Gastroesophageal sphincter (tissue), 4 donors: Measurements from ENCODE around the gene ANKH. TPM values are rescaled to one million over a fixed set of nuclear protein-coding genes. Genes with fewer than 3 reads are reported as not detected.

ENCODE experiments used
- ATAC-seq: fragments of 150-250 bp; one replicate; pipeline ENCODE4 v1.9.1; 2016; ENCODE audit warnings: mild to moderate bottlenecking, moderate library complexity
- H3K27ac ChIP-seq, 4 donors: fragments of 200-600 bp; sonication (generic) in 3 of 4; 1 replicate in 3 of 4; 2 replicates in 1 of 4; pipeline ENCODE4 v1.5.1; 2016 to 2019
- H3K27me3 ChIP-seq: fragments of 200-600 bp; sonication (generic); one replicate; pipeline ENCODE4 v1.5.1; 2019
- H3K36me3 ChIP-seq, 2 donors: fragments of 200-600 bp; sonication (generic); one replicate each; pipeline ENCODE4 v1.5.1; 2019; ENCODE audit warnings: control low read depth in 1 of 2
- H3K4me1 ChIP-seq, 3 donors: fragments of 200-600 bp; sonication (generic); 1 replicate in 2 of 3; 2 replicates in 1 of 3; pipeline ENCODE4 v1.5.1; 2016 to 2019; ENCODE audit warnings: control low read depth in 2 of 3
- H3K4me3 ChIP-seq, 2 donors: fragments of 200-600 bp; sonication (generic); one replicate each; pipeline ENCODE4 v1.5.1; 2019; ENCODE audit warnings: mild to moderate bottlenecking in 1 of 2, moderate library complexity in 1 of 2
- H3K9me3 ChIP-seq, 3 donors: fragments of 200-600 bp; sonication (generic); one replicate each; pipeline ENCODE4 v1.5.1; 2017 to 2019; ENCODE audit warnings: control low read depth in 2 of 3
- EP300 ChIP-seq: sonication (generic); formaldehyde crosslinking; IDR thresholded peaks from one replicate; pipeline ENCODE4 v1.6.1; 2017; ENCODE audit warnings: antibody characterized with exemption, mild to moderate bottlenecking
- POLR2A ChIP-seq, 2 donors: fragments of 450-650 bp; IDR thresholded peaks; one replicate each; pipeline ENCODE4 v1.6.1; 2017; ENCODE audit warnings: antibody characterized with exemption in 2 of 2, mild to moderate bottlenecking in 2 of 2, moderate library complexity in 1 of 2
- POLR2AphosphoS5 ChIP-seq: sonication (generic); formaldehyde crosslinking; IDR thresholded peaks from one replicate; pipeline ENCODE4 v1.6.1; 2017; ENCODE audit warnings: antibody characterized with exemption
- WGBS, 2 donors: methylation state at CpG; one replicate each; pipeline ENCODE4 v1.1.5; 2018; ENCODE audit warnings: low coverage in 1 of 2; 5-methylcytosine and 5-hydroxymethylcytosine counted together
- total RNA-seq, 4 donors: library from RNA; depleted of rRNA; stranded (reverse); fragments of >200 nt; gene quantifications; one replicate each; pipeline ENCODE4 v1.1.0, GENCODE V29; 2016
- TF ChIP-seq, protein P1 (sequence below), 4 experiments: fragments of 200-600 bp in 2 of 4; fragments of 450-650 bp in 2 of 4; sonication (generic) in 1 of 4; IDR thresholded peaks; one replicate each; pipeline ENCODE4 v1.5.1; 2017 to 2019; ENCODE audit warnings: antibody characterized with exemption in 4 of 4, mild to moderate bottlenecking in 2 of 4, moderate library complexity in 2 of 4

The ANKH gene
- total RNA-seq, 4 donors from 2014 or later: 30.0 to 45.2 (median 36.0) TPM

DNA sequence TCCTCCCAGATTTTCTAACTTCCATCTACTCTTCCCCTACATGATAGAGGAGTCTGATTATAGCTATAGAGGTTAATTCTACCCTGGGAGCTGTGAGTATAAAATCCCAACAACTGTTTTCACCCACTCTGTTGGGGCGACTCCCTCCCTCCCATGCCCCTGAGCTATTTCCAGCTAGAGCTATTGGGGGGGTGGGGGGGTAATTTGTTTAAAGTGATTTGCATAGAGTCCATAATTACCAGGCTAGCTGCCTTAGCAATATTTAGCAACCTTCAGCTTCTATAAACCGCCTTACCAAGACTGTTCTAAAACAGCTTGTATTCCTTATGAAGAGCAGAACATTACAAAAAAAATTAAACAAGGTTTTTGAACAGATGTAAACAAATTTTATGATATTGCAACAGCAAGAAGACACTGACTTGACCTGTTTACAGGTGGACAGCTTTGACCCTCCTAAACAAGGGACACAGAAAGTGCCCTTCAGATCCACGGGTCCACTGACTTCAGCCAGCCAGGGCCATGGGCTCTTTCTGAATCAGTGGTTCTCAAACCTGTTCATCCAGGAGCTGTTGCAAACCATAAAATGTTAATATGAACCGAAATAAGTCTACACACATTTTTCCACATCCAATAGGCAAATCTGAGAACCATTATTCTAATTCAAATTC is 108.9 kb downstream of the ANKH start:
- 89 to 98% methylated on average over 4 of the region's 4 CpGs for WGBS, 2 donors
- TF ChIP-seq POLR2AphosphoS5: no peak
- TF ChIP-seq, protein P1, sequence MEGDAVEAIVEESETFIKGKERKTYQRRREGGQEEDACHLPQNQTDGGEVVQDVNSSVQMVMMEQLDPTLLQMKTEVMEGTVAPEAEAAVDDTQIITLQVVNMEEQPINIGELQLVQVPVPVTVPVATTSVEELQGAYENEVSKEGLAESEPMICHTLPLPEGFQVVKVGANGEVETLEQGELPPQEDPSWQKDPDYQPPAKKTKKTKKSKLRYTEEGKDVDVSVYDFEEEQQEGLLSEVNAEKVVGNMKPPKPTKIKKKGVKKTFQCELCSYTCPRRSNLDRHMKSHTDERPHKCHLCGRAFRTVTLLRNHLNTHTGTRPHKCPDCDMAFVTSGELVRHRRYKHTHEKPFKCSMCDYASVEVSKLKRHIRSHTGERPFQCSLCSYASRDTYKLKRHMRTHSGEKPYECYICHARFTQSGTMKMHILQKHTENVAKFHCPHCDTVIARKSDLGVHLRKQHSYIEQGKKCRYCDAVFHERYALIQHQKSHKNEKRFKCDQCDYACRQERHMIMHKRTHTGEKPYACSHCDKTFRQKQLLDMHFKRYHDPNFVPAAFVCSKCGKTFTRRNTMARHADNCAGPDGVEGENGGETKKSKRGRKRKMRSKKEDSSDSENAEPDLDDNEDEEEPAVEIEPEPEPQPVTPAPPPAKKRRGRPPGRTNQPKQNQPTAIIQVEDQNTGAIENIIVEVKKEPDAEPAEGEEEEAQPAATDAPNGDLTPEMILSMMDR (IDR thresholded peaks at IDR 0.05): no peak
- no peak for TF ChIP-seq EP300
- no peak for TF ChIP-seq POLR2A (IDR thresholded peaks at IDR 0.05)
- H3K27me3 ChIP-seq: no peaks in the 10 kb centered on the region
- no peak for ATAC-seq
- no peak overlapping the region for H3K27ac ChIP-seq
- no peaks in the 10 kb centered on the region for H3K4me1 ChIP-seq
- H3K36me3 ChIP-seq: peaks cover 0 to 20% of the 10 kb centered on the region in 2 donors
- H3K4me3 ChIP-seq: no peak overlapping the region
- H3K9me3 ChIP-seq: no peaks in the 10 kb centered on the region

DNA sequence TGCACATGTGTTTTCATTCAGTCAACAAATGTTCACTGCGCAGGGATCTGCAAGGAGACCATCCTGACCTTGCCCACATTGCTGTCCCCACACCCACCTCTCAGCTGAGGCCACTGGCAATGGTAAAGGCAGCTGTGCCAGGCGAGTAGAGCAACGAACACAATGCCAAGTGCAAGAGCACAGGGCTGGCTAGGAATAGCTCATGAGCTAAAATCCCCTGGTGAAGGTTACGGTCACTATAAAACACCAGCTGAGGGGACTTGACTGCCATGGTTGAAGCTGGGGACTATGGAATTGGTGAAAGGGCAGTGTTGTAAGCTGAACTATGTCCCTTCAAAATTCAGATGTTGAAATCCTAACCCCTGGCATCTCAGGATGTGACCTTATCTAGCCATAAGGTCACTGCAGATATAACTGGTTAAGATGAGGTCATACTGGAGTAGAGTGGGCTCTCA is 111.0 kb downstream of the ANKH start:
- TF ChIP-seq EP300 (no peak), POLR2A (IDR thresholded peaks at IDR 0.05) (no peak), POLR2AphosphoS5 (no peak)
- TF ChIP-seq, protein P1 (IDR thresholded peaks at IDR 0.05): no peak
- 69 to 88% methylated on average over 4 of the region's 4 CpGs for WGBS, 2 donors
- H3K4me1 ChIP-seq: no peaks in the 10 kb centered on the region
- peaks cover 0 to 20% of the 10 kb centered on the region in 2 donors for H3K36me3 ChIP-seq
- no peak for ATAC-seq
- H3K4me3 ChIP-seq: no peak overlapping the region
- no peak overlapping the region for H3K27ac ChIP-seq
- H3K9me3 ChIP-seq: no peaks in the 10 kb centered on the region
- H3K27me3 ChIP-seq: no peaks in the 10 kb centered on the region

DNA sequence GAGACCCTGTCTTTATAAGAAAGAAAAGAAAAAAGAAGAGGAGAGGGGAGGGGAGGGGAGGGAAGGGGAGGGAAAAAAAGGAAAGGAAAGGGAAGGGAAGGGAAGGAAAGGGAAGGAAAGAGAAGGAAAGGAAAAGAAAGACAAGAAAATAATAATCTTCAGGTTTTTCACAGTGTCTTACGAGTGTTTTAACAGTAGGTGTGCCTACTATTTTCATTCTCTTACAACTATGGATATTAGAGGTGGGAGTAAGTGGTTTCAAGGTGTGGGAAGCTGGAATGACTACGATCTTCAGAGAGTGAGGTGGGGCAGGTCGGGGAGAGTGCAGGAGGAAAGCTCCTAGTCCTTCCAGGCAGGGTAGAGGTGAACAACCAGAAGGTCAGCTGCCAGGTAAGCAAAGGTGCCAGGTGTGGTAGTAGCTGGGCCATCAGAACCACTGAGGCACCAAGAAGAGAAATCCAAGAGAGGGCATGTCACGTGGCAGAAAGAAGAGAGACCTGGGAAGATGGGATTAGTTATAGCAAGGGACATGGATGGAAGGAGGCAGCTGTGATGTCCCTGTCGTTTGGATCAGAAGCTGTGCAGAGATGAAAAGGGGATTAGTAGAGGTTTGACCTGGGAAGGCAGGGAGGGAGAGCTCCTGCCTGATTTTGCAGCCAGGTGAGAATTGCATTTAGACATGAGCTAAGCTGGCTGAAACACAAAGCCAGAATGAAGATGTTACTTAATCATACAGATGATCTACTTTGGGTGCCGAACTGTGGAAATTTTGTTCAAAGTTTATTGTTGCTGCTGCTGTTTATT is 111.6 kb downstream of the ANKH start:
- Histone ChIP-seq H3K4me3 (no peak overlapping the region), H3K36me3 (peaks cover 0 to 22% of the 10 kb centered on the region in 2 donors), H3K9me3 (no peaks in the 10 kb centered on the region), H3K27me3 (no peaks in the 10 kb centered on the region), H3K27ac (no peak overlapping the region), H3K4me1 (no peaks in the 10 kb centered on the region)
- no peak for ATAC-seq
- no peak for TF ChIP-seq POLR2A (IDR thresholded peaks at IDR 0.05)
- TF ChIP-seq EP300: no peak
- no peak for TF ChIP-seq POLR2AphosphoS5
- TF ChIP-seq, protein P1 (IDR thresholded peaks at IDR 0.05): no peak
- WGBS, 2 donors: 72 to 79% methylated on average over 5 to 6 of the region's 6 CpGs

DNA sequence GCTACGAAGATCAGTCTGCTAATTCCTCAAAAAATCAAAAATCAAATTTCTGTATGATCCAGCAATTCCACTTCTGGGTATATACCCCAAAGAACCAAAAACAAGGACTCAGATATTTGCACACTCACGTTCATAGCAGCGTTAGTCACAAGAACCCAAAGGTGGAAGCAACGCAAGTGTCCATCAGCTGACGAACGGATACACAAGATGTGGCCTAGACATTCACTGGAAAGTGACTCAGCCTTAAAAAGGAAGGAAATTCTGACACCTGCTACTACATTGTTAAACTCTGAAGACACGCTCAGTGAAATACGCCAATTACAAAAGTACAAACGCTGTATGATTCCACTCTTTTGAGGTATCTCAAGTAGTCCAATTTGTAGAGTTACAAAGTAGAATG is 113.7 kb downstream of the ANKH start:
- ATAC-seq: no peak
- Histone ChIP-seq H3K27ac (no peak overlapping the region), H3K4me3 (no peak overlapping the region), H3K27me3 (no peaks in the 10 kb centered on the region), H3K36me3 (peaks cover 0 to 20% of the 10 kb centered on the region in 2 donors), H3K9me3 (no peaks in the 10 kb centered on the region), H3K4me1 (peaks cover 0 to 17% (median 0%) of the 10 kb centered on the region in 3 donors)
- WGBS, 2 donors: 79 to 91% methylated on average over 9 of the region's 9 CpGs
- TF ChIP-seq, protein P1 (IDR thresholded peaks at IDR 0.05): no peak
- TF ChIP-seq EP300: no peak
- no peak for TF ChIP-seq POLR2A (IDR thresholded peaks at IDR 0.05)
